ENCODE results near the gene CCR9.
A peak's percentile ranks its signal among the peaks of the same experiment; 100 is the strongest.

CCR9 gene

DNA sequence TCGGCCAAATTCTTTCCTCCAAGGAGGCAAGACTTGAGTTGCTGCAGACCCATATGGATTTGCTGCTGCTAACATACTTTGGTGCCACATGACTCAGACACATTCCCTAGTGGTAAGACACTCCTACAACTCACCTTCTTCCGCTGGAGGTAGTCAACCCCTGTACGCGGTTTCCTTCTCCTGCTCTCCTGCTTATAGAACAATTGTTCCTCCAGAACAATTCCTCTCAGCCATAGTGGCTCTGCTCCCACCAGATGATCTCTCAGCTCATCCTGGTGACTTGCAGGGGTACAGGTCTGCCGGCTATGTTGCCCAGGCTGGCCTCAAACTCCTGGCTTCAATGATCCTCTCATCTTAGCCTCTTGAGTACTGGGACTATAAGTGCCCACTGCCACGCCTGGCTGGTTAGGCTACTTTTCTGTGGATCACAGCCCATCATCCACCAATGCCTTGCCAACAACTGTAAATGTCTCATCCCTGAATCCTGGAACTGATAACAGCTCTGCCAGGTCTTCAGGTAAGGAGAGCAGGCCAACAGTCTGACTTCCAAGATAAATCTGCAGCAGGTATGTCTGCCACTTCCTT lies 54.5 kb downstream of the CCR9 start:
- Histone ChIP-seq H3K36me3 (ENCODE audit: insufficient read depth, low read length) (no peaks in the 10 kb centered on the region), H3K79me2 (ENCODE audit: insufficient read depth, low read length) (no peaks in the 10 kb centered on the region), H2AFZ (ENCODE audit: low read length) (no peak overlapping the region), H3K4me3 (ENCODE audit: low read length, poor library complexity, severe bottlenecking) (no peak overlapping the region), H3K9me2 (replicated peaks; ENCODE audit: low read depth, low read length) (no peaks in the 10 kb centered on the region), H3K4me1 (ENCODE audit: insufficient read depth, low read length, poor library complexity, severe bottlenecking) (peaks cover 26% of the 10 kb centered on the region), H3F3A (ENCODE audit: low read depth) (no peaks in the 10 kb centered on the region), H3K27me3 (ENCODE audit: insufficient read depth, low read length, poor library complexity, severe bottlenecking) (no peaks in the 10 kb centered on the region), H4K20me1 (ENCODE audit: insufficient read depth, low read length, poor library complexity, severe bottlenecking) (no peaks in the 10 kb centered on the region), H3K9me3 (ENCODE audit: insufficient read depth, low read depth, low read length) (no peaks in the 10 kb centered on the region), H3K9ac (ENCODE audit: low read depth, low read length, poor library complexity, severe bottlenecking) (no peak overlapping the region), H3K4me2 (ENCODE audit: low read depth, low read length, poor library complexity, severe bottlenecking) (no peak overlapping the region)
- TF ChIP-seq EZH2phosphoT487 (IDR thresholded peaks at IDR 0.05; ENCODE audit: borderline replicate concordance) (no peak), CTCF (conservative IDR thresholded peaks at IDR 0.05; ENCODE audit: low read length) (no peak)

- no peak overlapping the region for H2AFZ ChIP-seq (ENCODE audit: low read length)
- peaks cover 26% of the 10 kb centered on the region for H3K4me1 ChIP-seq (ENCODE audit: insufficient read depth, low read length, poor library complexity, severe bottlenecking)
- peaks cover 11% of the 10 kb centered on the region; the same call in 1 of the 2 replicates for H3K36me3 ChIP-seq (ENCODE audit: insufficient read depth, low read length)
- H3K4me3 ChIP-seq (ENCODE audit: low read length, poor library complexity, severe bottlenecking), result no peak overlapping the region
- no peaks in the 10 kb centered on the region for H3K9me3 ChIP-seq (ENCODE audit: insufficient read depth, low read depth, low read length)
- no peaks in the 10 kb centered on the region for H3K79me2 ChIP-seq (ENCODE audit: insufficient read depth, low read length)
- H3K27me3 ChIP-seq (ENCODE audit: insufficient read depth, low read length, poor library complexity, severe bottlenecking), result no peaks in the 10 kb centered on the region
- no peak overlapping the region for H3K4me2 ChIP-seq (ENCODE audit: low read depth, low read length, poor library complexity, severe bottlenecking)
- no peaks in the 10 kb centered on the region for H3F3A ChIP-seq (ENCODE audit: low read depth)
- no peaks in the 10 kb centered on the region for H4K20me1 ChIP-seq (ENCODE audit: insufficient read depth, low read length, poor library complexity, severe bottlenecking)
- H3K9ac ChIP-seq (ENCODE audit: low read depth, low read length, poor library complexity, severe bottlenecking), result no peak overlapping the region
- H3K9me2 ChIP-seq (replicated peaks; ENCODE audit: low read depth, low read length), result no peaks in the 10 kb centered on the region
- no peak for TF ChIP-seq EZH2phosphoT487 (IDR thresholded peaks at IDR 0.05; ENCODE audit: borderline replicate concordance)
- no peak for TF ChIP-seq CTCF (conservative IDR thresholded peaks at IDR 0.05; ENCODE audit: low read length)
Observed at GRCh38 chr3:45942051-45942825, 55.9 kb downstream of the CCR9 start.

GRCh38 chr3:45943207-45943846 lies 57.0 kb downstream of the CCR9 start, which contains the start of gene CXCR6:
Gene CXCR6, plus strand, starts transcription at chr3:45943464. Its CDS starts 3,018 bp downstream, at chr3:45946482.
- Histone ChIP-seq H3K9me2 (replicated peaks; ENCODE audit: low read depth, low read length) (no peaks in the 10 kb centered on the region), H3K4me1 (ENCODE audit: insufficient read depth, low read length, poor library complexity, severe bottlenecking) (peaks cover 26% of the 10 kb centered on the region), H3F3A (ENCODE audit: low read depth) (no peaks in the 10 kb centered on the region), H3K4me3 (ENCODE audit: low read length, poor library complexity, severe bottlenecking) (no peak within 1 kb of the TSS), H3K79me2 (ENCODE audit: insufficient read depth, low read length) (no peaks in the 10 kb centered on the region), H3K4me2 (ENCODE audit: low read depth, low read length, poor library complexity, severe bottlenecking) (peak within 1 kb of the TSS; percentile 23), H2AFZ (ENCODE audit: low read length) (no peak within 1 kb of the TSS), H3K27me3 (ENCODE audit: insufficient read depth, low read length, poor library complexity, severe bottlenecking) (no peaks in the 10 kb centered on the region), H3K36me3 (ENCODE audit: insufficient read depth, low read length) (peaks cover 14% of the 10 kb centered on the region; the same call in 1 of the 2 replicates), H3K9ac (ENCODE audit: low read depth, low read length, poor library complexity, severe bottlenecking) (no peak within 1 kb of the TSS), H3K9me3 (ENCODE audit: insufficient read depth, low read depth, low read length) (no peaks in the 10 kb centered on the region), H4K20me1 (ENCODE audit: insufficient read depth, low read length, poor library complexity, severe bottlenecking) (no peaks in the 10 kb centered on the region)
- TF ChIP-seq EZH2phosphoT487 (IDR thresholded peaks at IDR 0.05; ENCODE audit: borderline replicate concordance), result no peak
- TF ChIP-seq CTCF (conservative IDR thresholded peaks at IDR 0.05; ENCODE audit: low read length), result no peak

Data from Loucy (cell line).